ENCODE measurements around the gene MAG. TPM values are rescaled to one million over a fixed set of nuclear protein-coding genes. Genes with fewer than 3 reads are reported as not detected.

Gene MAG
- total and polyA plus RNA-seq, 2 of the 13 experiments (the other 11 are each of a cell fraction or from before 2014, with no cell fraction given) = 0.20 to 1.3 TPM

DNA sequence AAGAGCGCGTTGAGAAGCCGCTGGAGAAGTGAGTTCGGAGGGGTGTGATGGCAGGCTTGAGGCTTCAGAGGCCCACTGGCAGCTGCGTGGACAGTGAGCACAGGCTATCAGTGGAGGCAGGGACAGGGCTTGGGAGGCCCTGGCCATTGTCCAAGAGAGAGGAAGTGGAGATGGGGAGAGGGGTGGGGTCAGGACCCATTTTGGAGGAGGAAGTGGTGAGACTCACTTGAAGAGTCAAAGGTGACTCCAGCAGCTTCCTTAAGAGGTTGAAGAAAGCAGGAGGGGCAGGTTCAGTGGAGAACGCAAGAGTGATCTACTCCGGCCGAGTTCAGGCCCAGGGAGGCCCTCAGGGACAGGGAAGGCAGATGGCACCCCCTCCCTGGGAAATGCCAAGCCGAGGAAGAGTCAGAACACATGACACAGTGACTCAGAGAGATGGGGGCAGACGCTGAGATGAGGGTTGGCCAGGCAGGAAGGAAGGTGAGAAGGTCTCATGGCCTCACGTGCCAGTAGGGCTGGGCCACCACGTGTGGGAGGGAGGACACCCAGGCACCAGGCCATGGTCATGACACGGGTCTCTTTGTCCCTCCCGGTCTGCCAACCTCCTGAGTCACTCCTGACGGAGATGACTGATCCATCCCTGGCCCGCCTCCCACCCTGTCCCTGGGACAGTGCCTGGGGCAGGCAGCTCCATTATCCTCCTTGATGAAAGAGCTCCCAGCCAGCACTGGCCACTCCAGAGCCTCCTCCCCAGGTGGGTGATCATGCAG, 26.9 kb downstream of the MAG start (continued):
- TF ChIP-seq, protein P1, sequence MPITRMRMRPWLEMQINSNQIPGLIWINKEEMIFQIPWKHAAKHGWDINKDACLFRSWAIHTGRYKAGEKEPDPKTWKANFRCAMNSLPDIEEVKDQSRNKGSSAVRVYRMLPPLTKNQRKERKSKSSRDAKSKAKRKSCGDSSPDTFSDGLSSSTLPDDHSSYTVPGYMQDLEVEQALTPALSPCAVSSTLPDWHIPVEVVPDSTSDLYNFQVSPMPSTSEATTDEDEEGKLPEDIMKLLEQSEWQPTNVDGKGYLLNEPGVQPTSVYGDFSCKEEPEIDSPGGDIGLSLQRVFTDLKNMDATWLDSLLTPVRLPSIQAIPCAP (CRISPR knock-in tag; IDR thresholded peaks at IDR 0.05; ENCODE audit: low read depth) = no peak
- TF ChIP-seq BRCA1 (CRISPR knock-in tag; IDR thresholded peaks at IDR 0.05) (no peak), HOXA3 (CRISPR knock-in tag; IDR thresholded peaks at IDR 0.05) (no peak), SNAPC2 (CRISPR knock-in tag; IDR thresholded peaks at IDR 0.05) (no peak), HOXA5 (CRISPR knock-in tag; IDR thresholded peaks at IDR 0.05) (no peak), MED13 (CRISPR knock-in tag; IDR thresholded peaks at IDR 0.05) (no peak), ZKSCAN5 (CRISPR knock-in tag; IDR thresholded peaks at IDR 0.05) (no peak), STAG1 (CRISPR knock-in tag; IDR thresholded peaks at IDR 0.05) (no peak), GABPB1 (CRISPR knock-in tag; IDR thresholded peaks at IDR 0.05) (peak; percentile 40; the same call in 1 of the 2 replicates), NFE2L1 (CRISPR knock-in tag; IDR thresholded peaks at IDR 0.05; ENCODE audit: borderline replicate concordance) (no peak), SP5 (CRISPR knock-in tag; IDR thresholded peaks at IDR 0.05; ENCODE audit: borderline replicate concordance, low read depth) (peak; percentile 75; the same call in 1 of the 2 replicates), NR2F6 (IDR thresholded peaks at IDR 0.05) (peak; percentile 48; the same call in 1 of the 2 replicates), NR2F6 (CRISPR knock-in tag; IDR thresholded peaks at IDR 0.05) (peak; percentile 87), KMT2A (CRISPR knock-in tag; IDR thresholded peaks at IDR 0.05) (no peak), RNF2 (conservative IDR thresholded peaks at IDR 0.05; ENCODE audit: low read depth) (0 out of 2 replicates have a peak, but pooled peaks have one; percentile 57), HMG20B (CRISPR knock-in tag; conservative IDR thresholded peaks at IDR 0.05) (no peak), EED (CRISPR knock-in tag; IDR thresholded peaks at IDR 0.05) (no peak), GZF1 (CRISPR knock-in tag; IDR thresholded peaks at IDR 0.05) (no peak), ZNF567 (CRISPR knock-in tag; IDR thresholded peaks at IDR 0.05; ENCODE audit: borderline replicate concordance) (no peak), EEA1 (CRISPR knock-in tag; IDR thresholded peaks at IDR 0.05; ENCODE audit: borderline replicate concordance) (no peak), KDM4B (CRISPR knock-in tag; IDR thresholded peaks at IDR 0.05) (no peak), RFX1 (IDR thresholded peaks at IDR 0.05) (no peak), ZSCAN9 (CRISPR knock-in tag; IDR thresholded peaks at IDR 0.05; ENCODE audit: borderline replicate concordance) (no peak)
- TF ChIP-seq, protein P2, sequence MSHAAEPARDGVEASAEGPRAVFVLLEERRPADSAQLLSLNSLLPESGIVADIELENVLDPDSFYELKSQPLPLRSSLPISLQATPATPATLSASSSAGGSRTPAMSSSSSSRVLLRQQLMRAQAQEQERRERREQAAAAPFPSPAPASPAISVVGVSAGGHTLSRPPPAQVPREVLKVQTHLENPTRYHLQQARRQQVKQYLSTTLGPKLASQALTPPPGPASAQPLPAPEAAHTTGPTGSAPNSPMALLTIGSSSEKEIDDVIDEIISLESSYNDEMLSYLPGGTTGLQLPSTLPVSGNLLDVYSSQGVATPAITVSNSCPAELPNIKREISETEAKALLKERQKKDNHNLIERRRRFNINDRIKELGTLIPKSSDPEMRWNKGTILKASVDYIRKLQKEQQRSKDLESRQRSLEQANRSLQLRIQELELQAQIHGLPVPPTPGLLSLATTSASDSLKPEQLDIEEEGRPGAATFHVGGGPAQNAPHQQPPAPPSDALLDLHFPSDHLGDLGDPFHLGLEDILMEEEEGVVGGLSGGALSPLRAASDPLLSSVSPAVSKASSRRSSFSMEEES (CRISPR knock-in tag; IDR thresholded peaks at IDR 0.05) = peak; percentile 87
- TF ChIP-seq, protein P3, sequence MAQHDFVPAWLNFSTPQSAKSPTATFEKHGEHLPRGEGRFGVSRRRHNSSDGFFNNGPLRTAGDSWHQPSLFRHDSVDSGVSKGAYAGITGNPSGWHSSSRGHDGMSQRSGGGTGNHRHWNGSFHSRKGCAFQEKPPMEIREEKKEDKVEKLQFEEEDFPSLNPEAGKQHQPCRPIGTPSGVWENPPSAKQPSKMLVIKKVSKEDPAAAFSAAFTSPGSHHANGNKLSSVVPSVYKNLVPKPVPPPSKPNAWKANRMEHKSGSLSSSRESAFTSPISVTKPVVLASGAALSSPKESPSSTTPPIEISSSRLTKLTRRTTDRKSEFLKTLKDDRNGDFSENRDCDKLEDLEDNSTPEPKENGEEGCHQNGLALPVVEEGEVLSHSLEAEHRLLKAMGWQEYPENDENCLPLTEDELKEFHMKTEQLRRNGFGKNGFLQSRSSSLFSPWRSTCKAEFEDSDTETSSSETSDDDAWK (CRISPR knock-in tag; IDR thresholded peaks at IDR 0.05) = no peak
- TF ChIP-seq, protein P4, sequence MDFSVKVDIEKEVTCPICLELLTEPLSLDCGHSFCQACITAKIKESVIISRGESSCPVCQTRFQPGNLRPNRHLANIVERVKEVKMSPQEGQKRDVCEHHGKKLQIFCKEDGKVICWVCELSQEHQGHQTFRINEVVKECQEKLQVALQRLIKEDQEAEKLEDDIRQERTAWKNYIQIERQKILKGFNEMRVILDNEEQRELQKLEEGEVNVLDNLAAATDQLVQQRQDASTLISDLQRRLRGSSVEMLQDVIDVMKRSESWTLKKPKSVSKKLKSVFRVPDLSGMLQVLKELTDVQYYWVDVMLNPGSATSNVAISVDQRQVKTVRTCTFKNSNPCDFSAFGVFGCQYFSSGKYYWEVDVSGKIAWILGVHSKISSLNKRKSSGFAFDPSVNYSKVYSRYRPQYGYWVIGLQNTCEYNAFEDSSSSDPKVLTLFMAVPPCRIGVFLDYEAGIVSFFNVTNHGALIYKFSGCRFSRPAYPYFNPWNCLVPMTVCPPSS (IDR thresholded peaks at IDR 0.05) = no peak
- TF ChIP-seq, protein P5, sequence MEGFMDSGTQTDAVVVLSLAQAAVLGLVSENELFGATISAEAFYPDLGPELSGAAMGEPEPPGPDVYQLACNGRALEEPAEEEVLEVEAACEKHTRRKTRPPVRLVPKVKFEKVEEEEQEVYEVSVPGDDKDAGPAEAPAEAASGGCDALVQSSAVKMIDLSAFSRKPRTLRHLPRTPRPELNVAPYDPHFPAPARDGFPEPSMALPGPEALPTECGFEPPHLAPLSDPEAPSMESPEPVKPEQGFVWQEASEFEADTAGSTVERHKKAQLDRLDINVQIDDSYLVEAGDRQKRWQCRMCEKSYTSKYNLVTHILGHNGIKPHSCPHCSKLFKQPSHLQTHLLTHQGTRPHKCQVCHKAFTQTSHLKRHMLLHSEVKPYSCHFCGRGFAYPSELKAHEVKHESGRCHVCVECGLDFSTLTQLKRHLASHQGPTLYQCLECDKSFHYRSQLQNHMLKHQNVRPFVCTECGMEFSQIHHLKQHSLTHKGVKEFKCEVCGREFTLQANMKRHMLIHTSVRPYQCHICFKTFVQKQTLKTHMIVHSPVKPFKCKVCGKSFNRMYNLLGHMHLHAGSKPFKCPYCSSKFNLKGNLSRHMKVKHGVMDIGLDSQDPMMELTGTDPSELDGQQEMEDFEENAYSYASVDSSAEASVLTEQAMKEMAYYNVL (CRISPR knock-in tag; IDR thresholded peaks at IDR 0.05; ENCODE audit: borderline replicate concordance) = no peak
